Transverse colon (tissue), 4 donors: ENCODE measurements around the gene OTUD7B. TPM values are rescaled to one million over a fixed set of nuclear protein-coding genes. Genes with fewer than 3 reads are reported as not detected.

Experiments
- DNase-seq: peaks from one replicate; pipeline ENCODE4 v3.0.0-alpha.2; 2019
- H3K27ac ChIP-seq, 4 donors: fragments of 200-600 bp; sonication (generic); 2 replicates each; pipeline ENCODE4 v1.5.1; 2016 to 2018; ENCODE audit warnings: inconsistent platforms in 4 of 4
- H3K27me3 ChIP-seq: fragments of 200-600 bp; sonication (generic); 2 replicates; pipeline ENCODE4 v1.5.1; 2017; ENCODE audit warnings: inconsistent platforms
- H3K36me3 ChIP-seq, 4 donors: fragments of 200-600 bp; sonication (generic); 2 replicates each; pipeline ENCODE4 v1.5.1; 2017 to 2019; ENCODE audit warnings: inconsistent platforms in 4 of 4
- H3K4me1 ChIP-seq, 4 donors: fragments of 200-600 bp; sonication (generic); 2 replicates each; pipeline ENCODE4 v1.5.1; 2017 to 2020; ENCODE audit warnings: inconsistent platforms in 4 of 4
- H3K4me3 ChIP-seq, 4 donors: fragments of 200-600 bp; sonication (generic); 1 replicate in 1 of 4; 2 replicates in 3 of 4; pipeline versions ENCODE4 v1.5.1 to v1.6.1; 2017 to 2019; ENCODE audit warnings: inconsistent platforms in 4 of 4
- H3K9me3 ChIP-seq, 2 donors: fragments of 200-600 bp; sonication (generic); 2 replicates each; pipeline ENCODE4 v1.5.1; 2017 to 2019; ENCODE audit warnings: inconsistent platforms in 2 of 2
- CTCF ChIP-seq, 5 experiments: fragments of 200-600 bp in 3 of 5; fragments of 450-650 bp in 2 of 5; sonication (generic) in 3 of 5; IDR thresholded peaks; 1 replicate in 2 of 5; 2 replicates in 3 of 5; pipeline ENCODE4 v1.5.1; 2016 to 2017; ENCODE audit warnings: antibody characterized with exemption in 5 of 5, inconsistent platforms in 3 of 5, mild to moderate bottlenecking in 2 of 5, moderate library complexity in 1 of 5
- EP300 ChIP-seq: sonication (generic); formaldehyde crosslinking; IDR thresholded peaks from one replicate; pipeline ENCODE4 v1.6.1; 2017; ENCODE audit warnings: antibody characterized with exemption, low read depth
- POLR2A ChIP-seq: fragments of 450-650 bp; IDR thresholded peaks from one replicate; pipeline ENCODE4 v1.6.1; 2016; ENCODE audit warnings: antibody characterized with exemption, mild to moderate bottlenecking, moderate library complexity
- POLR2AphosphoS5 ChIP-seq, 3 donors: sonication (generic); formaldehyde crosslinking; IDR thresholded peaks; one replicate each; pipeline ENCODE4 v1.6.1; 2016; ENCODE audit warnings: antibody characterized with exemption in 3 of 3
- WGBS, 2 donors: methylation state at CpG; one replicate each; pipeline ENCODE4 v1.1.5; 2018; ENCODE audit warnings: low coverage in 1 of 2; 5-methylcytosine and 5-hydroxymethylcytosine counted together
- in situ Hi-C, 4 donors: fragments of 200-750 bp; cut with MboI; loops; one replicate each; pipeline versions ENCODE4 v1.15.0 to v1.15.1; 2017; ENCODE audit warnings: low sequenced_read_pairs in 3 of 4, low pct_ligation_motif_present in 1 of 4, low pct_unique_long_range_greater_than_20kb in 1 of 4
- intact Hi-C: fragments of 100-400 bp; cut with DNase I; formaldehyde crosslinking; loops from one replicate; pipeline ENCODE4 v1.15.1; 2023; ENCODE audit warnings: low total_unique reads
- total RNA-seq, 4 donors: library from RNA; depleted of rRNA; stranded (reverse); fragments of >200 nt; gene quantifications; one replicate each; pipeline ENCODE4 v1.1.0, GENCODE V29; 2016

OTUD7B gene
- total RNA-seq, 4 donors from 2014 or later, result 11.3 to 26.8 (median 25.5) TPM

- Histone ChIP-seq H3K36me3 (no peaks in the 10 kb centered on the region), H3K4me3 (peak within 1 kb of the TSS; percentile 49 to 79 (median 64)), H3K9me3 (no peaks in the 10 kb centered on the region), H3K27ac (peak within 1 kb of the TSS; percentile 90 to 96 (median 94)), H3K4me1 (peaks cover 24 to 89% (median 55%) of the 10 kb centered on the region in 4 donors), H3K27me3 (no peaks in the 10 kb centered on the region)
- in situ Hi-C loops, result no loop called here
- 10 to 18% methylated on average over 2 to 18 of the region's 18 CpGs for WGBS, 2 donors
- DNase-seq, result peak; percentile 63
- intact Hi-C loops, result no loop called here
- TF ChIP-seq POLR2A (peak; percentile 80), POLR2AphosphoS5 (IDR thresholded peaks at IDR 0.05) (peak; percentile 47 to 85 (median 67)), CTCF (IDR thresholded peaks at IDR 0.05) (no peak)
Measured at GRCh38 chr1:149936170-149936991, 74.1 kb downstream of the OTUD7B start, which contains the start of gene MTMR11. Gene MTMR11, minus strand, starts transcription at chr1:149936879. Its CDS starts 232 bp downstream, at chr1:149936647.

- in situ Hi-C loops, result no loop called here
- no peaks in the 10 kb centered on the region for H3K27me3 ChIP-seq
- peak overlapping the region in 3 of 4 donors; percentile 49 to 79 (median 70) for H3K4me3 ChIP-seq
- H3K27ac ChIP-seq, result peak overlapping the region; percentile 77 to 96 (median 93)
- DNase-seq, result no peak
- TF ChIP-seq POLR2AphosphoS5 (IDR thresholded peaks at IDR 0.05), result no peak
- no peak for TF ChIP-seq EP300
- TF ChIP-seq CTCF (IDR thresholded peaks at IDR 0.05), result no peak
- no peak for TF ChIP-seq POLR2A
- peaks cover 0 to 12% (median 4%) of the 10 kb centered on the region in 4 donors for H3K36me3 ChIP-seq
- peaks cover 19 to 89% (median 55%) of the 10 kb centered on the region in 4 donors for H3K4me1 ChIP-seq
- WGBS, 2 donors, result 76 to 80% methylated on average over 2 of the region's 2 CpGs
- intact Hi-C loops, result no loop called here
- no peaks in the 10 kb centered on the region for H3K9me3 ChIP-seq
Measured at GRCh38 chr1:149934356-149934755, 76.2 kb downstream of the OTUD7B start.

GRCh38 chr1:149933208-149933607, 77.3 kb downstream of the OTUD7B start:
- in situ Hi-C loops (no loop called here), intact Hi-C loops (no loop called here)
- Histone ChIP-seq H3K4me1 (peaks cover 21 to 90% (median 59%) of the 10 kb centered on the region in 4 donors), H3K4me3 (peak overlapping the region in 1 of 4 donors; percentile 79), H3K36me3 (peaks cover 0 to 14% (median 4%) of the 10 kb centered on the region in 4 donors), H3K9me3 (no peaks in the 10 kb centered on the region), H3K27ac (peak overlapping the region; percentile 77 to 96 (median 96)), H3K27me3 (no peaks in the 10 kb centered on the region)
- no peak for DNase-seq
- TF ChIP-seq CTCF (IDR thresholded peaks at IDR 0.05), result no peak
- TF ChIP-seq POLR2AphosphoS5 (IDR thresholded peaks at IDR 0.05), result no peak
- 88 to 94% methylated on average over 4 of the region's 4 CpGs for WGBS, 2 donors

GRCh38 chr1:149932474-149932873, 78.1 kb downstream of the OTUD7B start:
- 34 to 58% methylated on average over 8 of the region's 8 CpGs for WGBS, 2 donors
- Histone ChIP-seq H3K4me3 (peak overlapping the region in 1 of 4 donors; percentile 79), H3K9me3 (no peaks in the 10 kb centered on the region), H3K27ac (peak overlapping the region; percentile 77 to 96 (median 96)), H3K36me3 (peaks cover 0 to 14% (median 4%) of the 10 kb centered on the region in 4 donors), H3K4me1 (peaks cover 15 to 86% (median 54%) of the 10 kb centered on the region in 4 donors), H3K27me3 (no peaks in the 10 kb centered on the region)
- peak; percentile 60 for DNase-seq
- TF ChIP-seq POLR2A (peak; percentile 55), POLR2AphosphoS5 (IDR thresholded peaks at IDR 0.05) (peak in 1 of 3 donors; percentile 53), CTCF (IDR thresholded peaks at IDR 0.05) (no peak)
- in situ Hi-C loops, result no loop called here
- intact Hi-C loops, result no loop called here
